ENCODE measurements around the gene EIF1.
"Not testable (repeated sequence)": the region's sequence is repeated elsewhere in the genome, so short reads cannot be mapped to it uniquely, and the experiment has no call there.

The EIF1 gene

DNA sequence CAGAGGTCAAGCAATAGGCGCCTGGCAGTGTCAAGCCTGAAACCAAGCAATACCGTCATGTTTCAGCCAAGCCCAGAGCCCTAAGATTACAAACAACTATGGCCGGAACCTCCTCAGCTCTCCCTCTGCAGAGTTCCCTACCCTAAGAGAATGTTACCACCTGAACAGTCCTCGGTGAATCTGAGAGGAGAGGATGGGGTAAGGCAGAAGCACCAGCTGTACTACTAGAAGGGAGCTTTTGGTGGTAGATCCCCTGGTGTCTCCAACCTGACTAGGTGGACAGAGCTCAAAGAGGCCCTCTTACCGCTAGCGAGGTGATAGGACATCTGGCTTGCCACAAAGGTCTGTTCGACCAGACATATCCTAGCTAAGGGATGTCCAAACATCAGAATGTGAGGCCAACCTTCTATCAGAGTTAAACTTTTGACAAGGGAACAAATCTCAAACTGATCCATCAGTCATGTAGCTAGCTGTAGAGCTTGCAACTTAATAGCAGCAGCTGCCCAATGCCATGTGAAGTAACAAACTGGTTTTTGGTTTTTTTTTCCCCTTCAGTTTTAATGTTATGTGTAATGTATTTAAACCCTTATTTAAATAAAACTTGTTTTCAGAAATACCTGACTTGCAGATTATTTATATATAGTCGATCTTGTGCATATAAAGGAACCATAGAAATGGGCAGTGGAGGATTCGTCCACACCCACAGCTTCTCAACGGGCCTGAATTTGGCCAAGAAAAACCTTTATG is 2.5 kb downstream of the EIF1 start:
- peak overlapping the region in 3 of 7 experiments; percentile 63 to 95 (median 63) for H3K4me3 ChIP-seq
- H3K27ac ChIP-seq = peak overlapping the region in 6 of 21 experiments; percentile 5 to 100 (median 100)

- no peak overlapping the region for H3K27ac ChIP-seq
Observed at GRCh38 chr17:41692722-41693521, 4.2 kb downstream of the EIF1 start.

DNA sequence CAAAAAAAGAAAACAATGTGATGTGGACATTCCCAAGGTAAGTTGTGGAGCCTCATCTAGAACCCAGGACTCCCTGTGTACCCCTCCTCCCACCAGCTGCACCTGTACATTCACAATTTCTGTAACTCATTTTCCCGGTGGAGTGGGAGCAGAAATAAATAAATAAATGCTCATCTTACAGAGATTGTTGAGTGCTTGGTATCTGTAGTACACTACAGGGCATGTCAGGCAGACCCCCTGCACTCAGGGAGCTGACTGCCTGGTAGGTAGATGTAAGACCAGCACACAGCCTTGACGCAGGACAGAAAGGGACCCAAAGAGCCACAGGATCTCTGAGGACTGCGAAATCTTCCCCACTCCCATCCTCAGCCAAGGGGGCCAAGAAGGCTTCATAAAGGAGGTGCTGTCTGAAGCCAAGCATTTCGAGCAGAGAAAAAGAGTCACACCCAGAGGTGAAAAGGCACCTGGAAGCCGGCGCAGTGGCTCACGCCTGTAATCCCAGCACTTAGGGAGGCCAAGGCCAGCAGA is 6.5 kb downstream of the EIF1 start:
- Histone ChIP-seq H3K4me3 (no peak overlapping the region), H3K27ac (no peak overlapping the region)

More at GRCh38 chr17:41692722-41693521, 4.2 kb downstream of the EIF1 start:
- no peak overlapping the region for H3K4me3 ChIP-seq

DNA sequence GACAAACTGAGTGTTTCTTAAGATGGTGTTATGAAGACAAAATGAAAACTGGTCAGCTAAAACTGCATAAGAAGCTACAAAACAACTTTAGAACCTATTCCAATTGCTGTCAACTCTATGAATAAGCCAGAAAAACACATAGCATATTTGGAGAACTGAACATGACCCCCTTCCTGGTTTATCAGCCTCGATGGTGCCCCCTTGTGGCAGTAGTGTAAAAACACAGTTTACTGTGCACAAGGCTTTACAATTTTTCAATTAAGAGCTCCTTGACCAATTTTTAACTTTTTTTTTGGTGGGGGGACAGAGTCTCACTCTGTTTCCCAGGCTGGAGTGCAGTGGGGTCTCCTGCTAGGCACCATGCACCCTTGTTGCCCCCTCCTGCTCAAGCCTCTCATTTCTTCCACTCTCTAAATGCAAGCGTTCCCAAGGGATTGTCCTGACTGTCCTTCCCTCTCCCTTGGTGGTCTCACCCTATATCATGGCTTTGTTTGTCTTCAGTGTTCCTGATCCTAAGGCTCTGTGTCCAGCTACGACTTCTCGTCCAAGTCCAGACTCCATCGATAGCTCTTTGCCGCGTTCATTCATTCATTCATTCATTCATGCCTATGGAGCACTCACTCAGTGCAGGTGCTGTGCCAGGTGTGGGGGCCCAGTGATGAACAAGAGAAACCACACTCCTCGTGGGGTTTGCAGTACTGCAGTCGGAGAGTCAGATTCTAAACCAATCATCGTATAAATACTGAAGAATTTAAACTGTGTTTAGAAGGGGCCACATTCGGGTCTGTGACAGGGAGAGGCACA is 7.5 kb downstream of the EIF1 start:
- H3K27ac ChIP-seq = peak overlapping the region in 3 of 21 experiments; percentile 0 to 30 (median 2)
- no peak overlapping the region for H3K4me3 ChIP-seq

DNA sequence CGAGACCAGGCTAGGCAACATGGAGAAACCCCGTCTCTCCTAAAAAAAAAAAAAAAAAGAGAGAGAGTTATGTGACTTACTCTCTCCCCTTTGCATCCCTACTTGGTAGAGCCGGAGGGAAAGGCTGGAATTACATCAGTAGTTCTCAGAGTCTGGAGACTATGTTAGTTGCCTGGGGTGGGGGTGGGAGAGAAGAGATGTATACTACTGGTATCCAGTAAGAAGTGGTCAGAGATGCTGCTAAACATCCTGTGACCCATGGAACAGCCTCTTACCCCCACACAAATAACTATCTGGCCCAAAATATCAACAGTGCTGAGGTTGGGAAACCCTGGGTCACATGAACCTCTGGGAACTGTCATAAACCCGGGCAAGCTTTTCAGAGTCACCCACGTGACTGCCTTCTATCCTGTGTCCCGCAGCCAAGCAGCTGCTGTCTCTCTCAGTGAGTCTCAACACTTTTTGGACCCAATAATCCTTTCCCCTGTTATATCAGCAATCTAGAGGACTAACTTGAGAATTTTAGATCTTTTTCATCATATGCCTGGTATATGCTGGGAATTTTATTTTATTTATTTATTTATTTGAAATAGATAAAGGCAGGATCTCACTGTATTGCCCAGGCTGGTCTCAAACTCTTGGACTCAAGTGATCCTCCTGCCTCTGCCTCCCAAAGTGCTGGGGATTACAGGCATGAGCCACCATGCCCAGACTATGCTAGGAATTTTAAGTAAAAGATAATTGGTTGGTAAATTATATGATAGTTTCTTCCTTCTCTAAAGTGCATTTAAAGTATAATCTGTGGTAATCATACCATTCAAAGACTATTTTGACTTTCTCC is 8.7 kb downstream of the EIF1 start:
- Histone ChIP-seq H3K4me3 (no peak overlapping the region), H3K27ac (peak overlapping the region in 5 of 21 experiments; percentile 2 to 37 (median 23))

DNA sequence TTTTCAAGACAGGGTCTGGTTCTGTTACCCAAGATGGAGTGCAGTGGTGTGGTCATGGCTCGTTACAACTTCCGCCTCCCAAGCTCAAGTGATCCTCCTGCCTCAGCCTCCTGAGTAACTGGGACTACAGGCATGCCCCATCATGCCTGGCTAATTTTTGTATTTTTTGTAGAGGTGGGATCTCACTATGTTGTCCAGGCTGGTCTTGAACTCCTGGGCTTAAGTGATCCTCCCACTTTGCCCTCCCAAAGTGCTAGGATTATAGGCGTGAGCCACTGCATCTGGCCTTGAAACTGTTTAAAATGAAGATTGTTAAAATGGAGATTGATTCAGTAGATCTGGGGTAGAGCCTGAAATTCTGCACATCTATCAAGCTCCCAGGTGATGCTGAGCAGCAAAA is 12.2 kb downstream of the EIF1 start:
- not testable (repeated sequence) for H3K27ac ChIP-seq

DNA sequence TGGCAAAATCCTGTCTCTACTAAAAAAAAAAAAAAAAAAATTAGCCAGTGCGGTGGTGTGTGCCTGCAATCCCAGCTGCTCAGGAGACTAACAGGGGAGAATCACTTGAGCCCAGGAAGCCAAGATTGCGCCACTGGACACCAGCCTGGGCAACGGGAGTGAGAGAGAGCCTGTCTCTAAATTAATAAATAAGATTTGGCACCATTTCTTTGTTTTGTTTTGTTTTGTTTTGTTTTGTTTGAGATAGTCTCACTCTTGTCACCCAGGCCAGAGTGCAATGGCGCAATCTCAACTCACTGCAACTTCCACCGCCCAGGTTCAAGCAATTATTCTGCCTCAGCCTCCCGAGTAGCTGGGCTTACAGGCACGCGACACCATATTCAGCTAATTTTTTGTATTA is 14.0 kb downstream of the EIF1 start:
- Histone ChIP-seq H3K27ac (no peak overlapping the region), H3K4me3 (no peak overlapping the region)

More for the DNA sequence above, 12.2 kb downstream of the EIF1 start:
- H3K4me3 ChIP-seq = not testable (repeated sequence)

GRCh38 chr17:41705271-41705991 is 16.7 kb downstream of the EIF1 start:
- no peak overlapping the region for H3K4me3 ChIP-seq
- H3K27ac ChIP-seq = no peak overlapping the region

- Histone ChIP-seq H3K4me3 (no peak overlapping the region), H3K27ac (no peak overlapping the region)
Observed at GRCh38 chr17:41707803-41708669, 19.4 kb downstream of the EIF1 start.

GRCh38 chr17:41710472-41711090 is 21.9 kb downstream of the EIF1 start:
- Histone ChIP-seq H3K27ac (no peak overlapping the region), H3K4me3 (no peak overlapping the region)

GRCh38 chr17:41711669-41712400 is 23.1 kb downstream of the EIF1 start, which contains the start of gene GAST:
TSS of gene GAST (plus strand) at chr17:41712331. CDS start at chr17:41715437, 3,106 bp downstream.
- Histone ChIP-seq H3K4me3 (no peak within 1 kb of the TSS), H3K27ac (no peak within 1 kb of the TSS)

DNA sequence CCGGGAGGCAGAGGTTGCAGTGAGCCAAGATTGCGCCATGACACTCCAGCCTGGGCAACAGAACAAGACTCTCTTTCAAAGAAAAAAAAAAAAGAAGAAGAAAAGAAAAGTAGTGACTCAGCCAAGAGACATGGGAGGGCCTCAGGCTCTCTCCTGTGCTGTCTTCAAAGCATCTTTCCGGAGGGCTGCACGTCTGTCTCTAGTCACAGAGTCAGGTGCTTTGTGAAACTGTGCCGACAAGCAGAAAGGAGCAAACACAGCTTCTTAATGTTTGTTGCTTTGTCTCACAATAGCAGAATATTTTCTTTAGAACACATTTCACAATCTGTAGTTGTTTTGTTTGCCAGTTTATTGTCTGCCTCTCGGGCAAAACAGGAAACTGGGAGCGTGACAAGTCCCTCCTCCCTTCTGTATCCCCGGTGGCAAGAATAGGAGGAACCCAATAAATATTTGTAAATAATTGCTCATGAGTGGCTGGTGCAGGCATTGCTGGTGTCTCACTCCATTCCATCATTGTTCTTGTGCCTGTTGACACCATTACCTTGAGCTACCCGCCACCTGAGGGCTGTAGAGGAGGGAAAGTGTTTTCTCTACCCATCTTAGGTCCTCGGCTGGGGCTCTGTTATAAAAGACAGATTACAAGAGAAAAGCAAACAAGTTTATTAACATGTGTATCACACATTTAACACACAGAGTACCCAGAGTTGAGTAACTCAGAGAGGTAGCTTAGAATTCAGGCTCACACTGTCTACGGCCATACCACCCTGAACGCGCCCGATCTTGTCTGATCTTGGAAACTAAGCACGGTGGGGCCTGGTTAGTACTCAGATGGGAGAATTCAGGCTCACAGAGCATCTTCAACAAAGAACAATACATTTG is 29.0 kb downstream of the EIF1 start:
- H3K4me3 ChIP-seq = no peak overlapping the region
- H3K27ac ChIP-seq = peak overlapping the region in 14 of 21 experiments; percentile 3 to 78 (median 44)

- Histone ChIP-seq H3K27ac (peak overlapping the region in 11 of 21 experiments; percentile 6 to 78 (median 54)), H3K4me3 (no peak overlapping the region)
Observed at GRCh38 chr17:41718287-41718645, 29.6 kb downstream of the EIF1 start.

DNA sequence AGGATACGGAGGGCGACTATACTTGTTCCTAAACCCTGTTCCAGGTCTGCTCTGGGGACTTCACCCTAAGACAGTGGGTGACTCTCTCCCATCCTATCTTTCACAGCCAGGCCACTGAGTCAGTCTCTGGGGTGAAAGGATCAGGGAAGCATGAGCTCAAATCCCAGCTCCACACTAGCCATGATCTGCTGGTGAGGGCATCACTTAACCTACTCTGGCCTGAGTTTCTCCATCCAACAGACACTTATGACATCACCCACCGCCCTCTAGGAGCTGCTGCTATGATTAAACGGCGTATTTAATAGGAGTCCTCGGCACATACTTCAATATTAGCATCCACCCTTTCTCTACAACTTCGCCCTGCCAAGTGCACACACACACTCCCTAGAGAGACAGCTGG is 33.5 kb downstream of the EIF1 start:
- Histone ChIP-seq H3K4me3 (no peak overlapping the region), H3K27ac (no peak overlapping the region)

DNA sequence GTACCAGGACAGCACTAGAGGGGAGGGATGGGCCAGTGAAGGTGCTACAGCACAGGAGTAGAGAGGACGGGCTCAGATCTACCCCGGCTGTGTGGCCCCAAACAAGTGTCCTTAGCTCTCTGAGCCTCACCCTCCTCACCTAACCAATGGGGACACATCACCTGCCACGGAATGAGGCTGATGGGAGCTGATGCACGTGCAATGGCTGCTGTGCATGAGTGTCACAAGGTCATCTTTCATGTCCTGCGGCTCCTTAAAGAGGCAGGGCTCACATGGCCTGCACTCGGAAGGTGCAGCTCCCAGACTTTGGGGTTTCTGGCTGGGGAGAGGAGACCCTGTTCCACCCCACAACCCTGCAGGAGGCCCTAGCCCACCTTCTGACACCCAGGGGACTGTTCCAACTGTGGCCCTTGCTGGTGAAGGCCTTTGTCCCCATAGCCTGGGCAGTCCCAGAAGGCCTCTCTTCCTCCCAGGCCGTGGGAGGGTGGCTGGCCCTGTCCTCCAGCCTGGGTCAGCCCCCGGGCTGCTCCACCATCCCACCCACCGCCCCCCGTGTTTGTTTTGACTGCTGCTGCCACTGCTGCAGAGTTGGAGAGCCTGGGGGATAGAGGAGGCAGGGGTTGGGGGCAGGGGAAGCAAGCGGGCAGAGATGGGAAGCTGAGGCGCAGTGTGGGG is 35.3 kb downstream of the EIF1 start:
- Histone ChIP-seq H3K4me3 (no peak overlapping the region), H3K27ac (no peak overlapping the region)

Measured in skin epidermis (tissue), 12 donors.